Cardiac muscle cell (in vitro differentiated cells and primary cell): ENCODE data around the gene SEMA5A. TPM values are rescaled to one million over a fixed set of nuclear protein-coding genes. Genes with fewer than 3 reads are reported as not detected.

ENCODE experiments used
- DNase-seq, 2 donors: peaks; one replicate each; pipeline versions ENCODE4 v3.0.0 to v3.0.0-alpha.2; 2010 to 2017; ENCODE audit warnings: low read depth in 1 of 2, low spot score in 1 of 2
- H3K27ac ChIP-seq: fragments of 200-600 bp; sonication (generic); 2 replicates; pipeline ENCODE4 v1.5.1; 2016
- H3K27me3 ChIP-seq: fragments of 200-600 bp; sonication (generic); 2 replicates; pipeline ENCODE4 v1.6.0; 2016; ENCODE audit warnings: control low read depth
- H3K36me3 ChIP-seq: fragments of 200-600 bp; sonication (generic); 2 replicates; pipeline ENCODE4 v1.5.1; 2016; ENCODE audit warnings: control low read depth
- H3K4me1 ChIP-seq: fragments of 200-600 bp; sonication (generic); 2 replicates; pipeline ENCODE4 v1.8.1; 2017; ENCODE audit warnings: low read depth, mild to moderate bottlenecking, mixed run types
- H3K4me3 ChIP-seq: fragments of 200-600 bp; sonication (generic); 2 replicates; pipeline ENCODE4 v1.5.1; 2016; ENCODE audit warnings: mild to moderate bottlenecking
- H3K9me3 ChIP-seq: fragments of 200-600 bp; sonication (generic); 2 replicates; pipeline ENCODE4 v1.5.1; 2017; ENCODE audit warnings: low read depth, mild to moderate bottlenecking, control low read depth
- polyA plus RNA-seq: library from polyadenylated mRNA; unstranded; fragments of >200 nt; fragmentation: Nextera tagmentation; extraction: Ambion mirVana; gene quantifications from 2 replicates; pipeline ENCODE4 v1.2.1, GENCODE V29; 2016
- total RNA-seq: library from RNA; depleted of rRNA; stranded (reverse); fragments of >200 nt; gene quantifications from 2 replicates; pipeline ENCODE4 v1.2.3, GENCODE V29; 2016
- TF ChIP-seq, protein P1 (sequence below): IDR thresholded peaks from 2 replicates; pipeline ENCODE4 v1.5.1; 2012; ENCODE audit warnings: low read depth, mild to moderate bottlenecking, low read length

Gene SEMA5A
- total and polyA plus RNA-seq, 2 experiments from 2014 or later, result 15.7 to 16.6 TPM

DNA sequence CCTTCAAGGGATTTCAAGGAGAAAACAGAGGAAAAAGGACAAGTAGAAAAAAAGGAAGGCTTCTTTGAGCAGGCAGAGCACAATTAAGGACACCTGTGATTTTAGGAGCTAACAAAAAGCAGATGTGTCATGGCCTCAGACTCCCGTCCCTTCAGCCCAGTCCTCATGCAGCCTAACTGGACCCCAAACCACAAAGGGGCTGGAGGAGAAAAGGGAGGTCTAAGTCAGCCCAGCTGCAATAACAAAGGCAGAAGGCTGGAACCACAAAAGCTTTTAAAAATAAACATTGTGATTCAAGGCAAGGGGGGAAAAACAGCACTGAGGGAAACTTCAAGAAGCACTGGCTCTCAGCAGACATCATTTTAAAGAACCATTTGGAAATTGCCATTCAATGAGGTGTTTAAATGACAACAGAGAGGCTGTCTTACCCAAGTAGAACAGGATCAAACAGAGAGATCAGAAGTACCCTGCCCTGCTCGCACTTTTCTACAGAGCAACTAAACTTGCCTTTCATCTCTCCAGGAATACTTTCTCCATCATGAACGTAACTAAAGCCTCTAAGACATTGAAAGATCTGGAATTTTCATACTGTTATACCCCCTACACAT is 89.3 kb downstream of the SEMA5A start:
- Histone ChIP-seq H3K4me1 (peaks cover 17% of the 10 kb centered on the region), H3K4me3 (no peak overlapping the region), H3K36me3 (no peaks in the 10 kb centered on the region), H3K27me3 (no peaks in the 10 kb centered on the region), H3K27ac (peak overlapping the region; percentile 57), H3K9me3 (no peaks in the 10 kb centered on the region)
- TF ChIP-seq, protein P1, sequence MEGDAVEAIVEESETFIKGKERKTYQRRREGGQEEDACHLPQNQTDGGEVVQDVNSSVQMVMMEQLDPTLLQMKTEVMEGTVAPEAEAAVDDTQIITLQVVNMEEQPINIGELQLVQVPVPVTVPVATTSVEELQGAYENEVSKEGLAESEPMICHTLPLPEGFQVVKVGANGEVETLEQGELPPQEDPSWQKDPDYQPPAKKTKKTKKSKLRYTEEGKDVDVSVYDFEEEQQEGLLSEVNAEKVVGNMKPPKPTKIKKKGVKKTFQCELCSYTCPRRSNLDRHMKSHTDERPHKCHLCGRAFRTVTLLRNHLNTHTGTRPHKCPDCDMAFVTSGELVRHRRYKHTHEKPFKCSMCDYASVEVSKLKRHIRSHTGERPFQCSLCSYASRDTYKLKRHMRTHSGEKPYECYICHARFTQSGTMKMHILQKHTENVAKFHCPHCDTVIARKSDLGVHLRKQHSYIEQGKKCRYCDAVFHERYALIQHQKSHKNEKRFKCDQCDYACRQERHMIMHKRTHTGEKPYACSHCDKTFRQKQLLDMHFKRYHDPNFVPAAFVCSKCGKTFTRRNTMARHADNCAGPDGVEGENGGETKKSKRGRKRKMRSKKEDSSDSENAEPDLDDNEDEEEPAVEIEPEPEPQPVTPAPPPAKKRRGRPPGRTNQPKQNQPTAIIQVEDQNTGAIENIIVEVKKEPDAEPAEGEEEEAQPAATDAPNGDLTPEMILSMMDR, result no peak
- no peak for DNase-seq

DNA sequence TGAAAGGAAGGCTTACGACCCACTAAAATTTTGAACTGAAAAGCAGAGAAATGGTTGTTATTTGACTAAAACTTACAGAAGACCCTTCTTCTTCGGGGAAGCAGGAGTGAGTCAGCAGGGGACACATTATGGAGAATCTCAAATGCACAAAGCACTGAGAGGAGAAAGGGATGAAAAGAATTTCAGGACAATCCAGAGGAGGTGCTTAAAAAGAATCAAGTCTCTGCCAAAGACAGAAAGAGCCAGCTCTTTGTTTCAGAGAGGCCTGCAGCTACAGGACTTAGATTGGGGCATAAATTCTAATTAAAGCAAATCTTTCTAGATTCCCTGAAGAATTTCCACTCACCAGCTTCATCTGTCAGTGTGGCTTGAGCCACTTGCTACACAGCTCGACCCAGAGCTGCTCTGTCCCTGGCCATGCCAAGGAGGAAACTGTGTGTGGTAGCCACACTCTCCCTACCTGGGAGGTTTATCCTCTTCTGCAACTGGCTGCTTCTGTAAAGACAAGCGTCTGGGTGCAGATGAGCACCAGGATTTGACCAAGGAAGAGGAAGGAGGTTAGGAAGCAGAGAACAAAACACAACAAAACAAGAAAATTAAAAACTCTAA is 89.9 kb downstream of the SEMA5A start:
- peak overlapping the region; percentile 57 for H3K27ac ChIP-seq
- H3K4me1 ChIP-seq, result peaks cover 20% of the 10 kb centered on the region
- H3K4me3 ChIP-seq, result no peak overlapping the region
- TF ChIP-seq, protein P1, result no peak
- DNase-seq, result no peak
- H3K36me3 ChIP-seq, result no peaks in the 10 kb centered on the region
- no peaks in the 10 kb centered on the region for H3K27me3 ChIP-seq
- no peaks in the 10 kb centered on the region for H3K9me3 ChIP-seq

DNA sequence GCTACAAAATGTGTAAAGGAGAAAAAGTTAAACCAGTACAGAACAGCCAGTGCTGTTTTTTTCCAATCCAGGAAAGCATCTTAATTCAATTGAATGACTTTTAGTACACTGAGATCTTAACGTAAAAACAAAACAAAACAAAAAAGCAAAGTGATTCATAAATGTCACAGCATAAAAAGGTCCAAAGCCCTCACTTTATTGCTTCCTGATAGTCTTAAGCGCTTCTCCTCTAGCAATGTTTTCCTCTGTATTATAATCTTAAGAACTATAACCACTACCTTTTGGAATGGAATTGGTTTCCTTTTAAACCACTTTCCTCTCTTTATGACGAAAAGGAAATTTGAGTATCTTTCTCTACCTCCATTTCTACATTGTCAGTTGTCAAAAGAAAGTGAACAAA is 91.4 kb downstream of the SEMA5A start:
- peak overlapping the region; percentile 53 for H3K27ac ChIP-seq
- TF ChIP-seq, protein P1, result no peak
- no peaks in the 10 kb centered on the region for H3K36me3 ChIP-seq
- H3K4me3 ChIP-seq, result no peak overlapping the region
- no peaks in the 10 kb centered on the region for H3K27me3 ChIP-seq
- H3K9me3 ChIP-seq, result no peaks in the 10 kb centered on the region
- DNase-seq, result no peak
- H3K4me1 ChIP-seq, result peaks cover 32% of the 10 kb centered on the region

DNA sequence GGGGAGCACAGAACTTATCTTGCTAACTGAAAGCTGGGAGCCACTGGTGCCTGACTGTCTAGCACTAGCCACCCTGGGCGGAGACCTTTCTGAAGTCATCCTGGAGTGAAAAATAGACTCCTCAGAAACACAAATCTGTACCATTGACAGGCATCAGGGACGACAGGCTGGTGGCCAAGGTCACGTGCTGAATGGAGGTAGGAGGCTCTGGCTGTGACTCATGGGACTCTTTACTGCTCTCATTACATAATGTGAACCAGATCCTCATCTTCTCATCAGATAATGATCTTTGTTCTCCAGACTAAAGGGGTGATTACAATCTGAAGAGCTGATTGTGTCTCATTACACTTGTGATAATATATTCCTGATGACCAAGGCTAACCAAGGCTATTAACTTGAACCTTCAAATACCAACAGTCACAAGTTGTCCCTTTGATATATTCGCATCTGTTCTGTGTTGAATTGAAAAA is 91.8 kb downstream of the SEMA5A start:
- no peak overlapping the region for H3K4me3 ChIP-seq
- H3K9me3 ChIP-seq, result no peaks in the 10 kb centered on the region
- no peaks in the 10 kb centered on the region for H3K27me3 ChIP-seq
- TF ChIP-seq, protein P1, result no peak
- H3K4me1 ChIP-seq, result peaks cover 32% of the 10 kb centered on the region
- peak overlapping the region; percentile 53 for H3K27ac ChIP-seq
- H3K36me3 ChIP-seq, result no peaks in the 10 kb centered on the region
- no peak for DNase-seq

DNA sequence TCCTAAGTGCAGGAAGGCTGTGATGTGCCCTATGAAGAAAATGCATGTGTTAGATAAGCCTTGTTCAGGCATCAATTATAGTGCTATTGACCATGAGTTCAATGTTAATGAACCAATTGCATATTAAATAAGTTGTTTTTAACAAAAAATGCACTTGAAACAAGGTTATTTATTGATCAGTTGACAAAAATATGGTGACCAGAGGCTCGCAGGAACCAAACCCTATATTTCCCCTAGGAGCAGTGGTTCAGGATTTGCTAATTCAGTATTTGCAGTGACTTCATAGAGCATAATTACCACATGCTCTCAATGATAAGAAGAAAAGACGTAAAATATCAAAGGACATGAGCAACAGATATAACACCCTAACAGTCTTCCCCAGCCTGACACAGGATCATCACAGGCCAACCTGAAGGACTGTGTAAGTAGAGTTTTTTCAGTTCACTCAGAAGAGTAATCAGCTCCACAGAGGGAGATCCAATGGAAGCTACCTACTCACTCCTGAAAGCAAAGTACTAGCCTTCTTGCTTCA is 92.3 kb downstream of the SEMA5A start:
- H3K4me3 ChIP-seq, result no peak overlapping the region
- DNase-seq, result no peak
- H3K36me3 ChIP-seq, result no peaks in the 10 kb centered on the region
- TF ChIP-seq, protein P1, result no peak
- H3K9me3 ChIP-seq, result no peaks in the 10 kb centered on the region
- peak overlapping the region; percentile 53 for H3K27ac ChIP-seq
- no peaks in the 10 kb centered on the region for H3K27me3 ChIP-seq
- peaks cover 32% of the 10 kb centered on the region for H3K4me1 ChIP-seq
